Muscle layer of duodenum (tissue), 2 donors: ENCODE data around the gene NRXN3.

ENCODE experiments used
- H3K27ac ChIP-seq: one replicate; pipeline ENCODE4 v1.7.0; 2013; ENCODE audit warnings: mild to moderate bottlenecking, low read length
- H3K27me3 ChIP-seq: one replicate; pipeline ENCODE4 v1.7.0; 2013; ENCODE audit warnings: low read depth, mild to moderate bottlenecking, control low read depth, low read length
- H3K36me3 ChIP-seq, 2 donors: one replicate each; pipeline ENCODE4 v1.7.0; 2013; ENCODE audit warnings: low read length in 2 of 2, control low read depth in 1 of 2, mild to moderate bottlenecking in 1 of 2; ENCODE audit not compliant: insufficient read depth in 2 of 2, control insufficient read depth in 1 of 2
- H3K4me1 ChIP-seq, 2 donors: one replicate each; pipeline ENCODE4 v1.7.0; 2013; ENCODE audit warnings: low read length in 2 of 2, mild to moderate bottlenecking in 2 of 2, control low read depth in 1 of 2, moderate library complexity in 1 of 2; ENCODE audit not compliant: insufficient read depth in 2 of 2, control insufficient read depth in 1 of 2
- H3K4me3 ChIP-seq, 2 donors: one replicate each; pipeline ENCODE4 v1.7.0; 2013; ENCODE audit warnings: low read length in 2 of 2, low read depth in 1 of 2, mild to moderate bottlenecking in 1 of 2
- H3K9me3 ChIP-seq, 2 donors: one replicate each; pipeline ENCODE4 v1.7.0; 2013; ENCODE audit warnings: low read length in 2 of 2, control low read depth in 1 of 2, mild to moderate bottlenecking in 1 of 2; ENCODE audit not compliant: control insufficient read depth in 1 of 2
- donor health status: healthy.

NRXN3 gene

DNA sequence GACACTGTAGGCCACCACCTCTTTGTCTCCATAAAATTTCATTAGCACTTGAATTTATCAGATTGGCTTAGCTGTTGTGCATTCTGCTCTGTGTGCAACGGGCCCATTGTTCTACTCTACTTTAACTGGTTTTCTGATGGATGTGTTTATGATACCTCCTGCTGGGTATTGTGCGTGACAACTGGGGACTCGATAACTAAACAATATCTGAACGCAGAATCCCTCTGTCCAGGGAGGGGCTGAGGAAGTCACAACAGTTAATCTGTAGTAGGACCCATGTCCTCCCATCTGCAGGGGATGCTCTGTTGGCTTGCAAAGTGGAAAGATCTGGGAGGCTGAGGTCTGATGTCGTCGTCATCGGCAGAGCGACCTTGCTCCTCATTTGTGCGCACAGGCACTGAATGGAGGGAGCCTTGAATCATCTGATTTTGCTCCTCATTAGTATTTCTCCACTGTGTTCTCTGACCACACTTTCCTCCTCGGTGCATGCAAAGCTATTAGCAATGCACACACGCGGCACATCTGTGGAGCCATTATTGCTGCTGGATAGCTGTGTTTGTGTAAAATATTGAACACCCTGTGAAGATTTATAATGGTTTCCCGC is 422.5 kb downstream of the NRXN3 start:
- H3K36me3 ChIP-seq: no peaks in the 10 kb centered on the region
- no peaks in the 10 kb centered on the region for H3K9me3 ChIP-seq
- no peaks in the 10 kb centered on the region for H3K4me1 ChIP-seq
- H3K27ac ChIP-seq: no peak overlapping the region
- no peak overlapping the region for H3K4me3 ChIP-seq
- no peaks in the 10 kb centered on the region for H3K27me3 ChIP-seq

GRCh38 chr14:78593949-78594348 is 423.8 kb downstream of the NRXN3 start:
- H3K9me3 ChIP-seq: no peaks in the 10 kb centered on the region
- H3K27me3 ChIP-seq: no peaks in the 10 kb centered on the region
- H3K27ac ChIP-seq: no peak overlapping the region
- H3K4me3 ChIP-seq: no peak overlapping the region
- H3K4me1 ChIP-seq: no peaks in the 10 kb centered on the region
- H3K36me3 ChIP-seq: no peaks in the 10 kb centered on the region

DNA sequence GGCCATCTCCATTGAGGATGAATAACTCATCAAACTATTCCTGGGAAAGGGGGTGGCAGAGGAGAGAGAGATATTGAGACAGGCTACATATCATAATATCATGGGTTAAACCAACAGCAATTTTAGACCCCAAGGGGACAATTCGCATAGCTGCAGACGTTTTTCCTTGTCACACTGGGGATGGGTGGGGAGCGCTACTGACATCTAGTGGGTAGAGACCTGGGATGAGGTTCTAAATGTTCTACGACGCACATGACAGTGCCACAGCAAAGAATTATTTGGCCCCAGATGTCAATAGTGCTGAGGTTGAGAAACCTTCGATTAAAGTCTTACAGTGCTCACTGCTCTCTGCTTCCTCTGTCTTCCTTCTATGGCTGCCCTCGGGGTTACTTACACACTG is 425.6 kb downstream of the NRXN3 start:
- no peaks in the 10 kb centered on the region for H3K27me3 ChIP-seq
- no peaks in the 10 kb centered on the region for H3K36me3 ChIP-seq
- no peak overlapping the region for H3K27ac ChIP-seq
- no peak overlapping the region for H3K4me3 ChIP-seq
- no peaks in the 10 kb centered on the region for H3K4me1 ChIP-seq
- H3K9me3 ChIP-seq: no peaks in the 10 kb centered on the region

DNA sequence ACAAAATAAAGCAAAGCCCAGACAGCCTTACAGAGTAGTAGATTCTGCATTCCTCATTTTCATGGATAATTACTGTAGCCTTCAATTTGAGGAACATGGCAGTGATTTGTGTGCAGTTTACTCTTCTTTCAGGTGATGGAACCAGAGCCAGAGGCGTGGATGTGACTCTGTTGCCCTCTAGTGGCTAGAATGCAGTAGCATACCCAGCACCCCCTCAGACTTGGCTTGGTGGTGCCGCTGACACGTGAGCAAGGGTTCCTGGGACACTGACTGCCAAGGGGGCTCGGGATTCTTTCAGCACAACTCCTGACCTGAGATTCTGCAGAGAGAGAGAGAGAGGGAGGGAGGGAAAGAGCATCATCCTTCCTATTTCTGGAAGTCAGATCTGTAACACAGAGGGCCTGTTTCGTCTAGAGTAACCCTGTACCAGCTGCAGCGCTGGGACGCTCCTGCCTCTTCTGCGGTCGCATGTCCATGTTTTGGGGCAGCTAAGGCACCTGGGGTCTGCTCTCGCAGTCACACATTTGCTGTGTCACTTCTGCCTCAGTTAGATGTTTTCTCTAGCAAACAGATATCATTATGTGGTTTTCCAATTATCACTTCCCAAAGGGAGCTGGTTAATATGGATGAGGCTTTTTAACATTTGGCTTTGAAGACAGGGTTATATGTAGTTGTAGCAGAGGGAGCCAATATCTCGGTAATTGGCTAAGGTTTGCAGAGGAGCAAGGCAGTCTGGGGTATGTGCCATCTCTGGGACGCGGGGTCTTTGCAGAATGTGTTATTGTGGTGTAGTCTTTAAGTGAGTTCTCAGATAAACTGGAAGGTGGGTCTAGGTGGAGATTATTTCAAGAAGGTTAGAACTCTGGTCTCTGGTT is 428.1 kb downstream of the NRXN3 start:
- no peaks in the 10 kb centered on the region for H3K36me3 ChIP-seq
- no peaks in the 10 kb centered on the region for H3K4me1 ChIP-seq
- no peak overlapping the region for H3K4me3 ChIP-seq
- no peaks in the 10 kb centered on the region for H3K9me3 ChIP-seq
- no peaks in the 10 kb centered on the region for H3K27me3 ChIP-seq
- no peak overlapping the region for H3K27ac ChIP-seq

GRCh38 chr14:78605025-78605762 is 435.0 kb downstream of the NRXN3 start:
- Histone ChIP-seq H3K4me3 (no peak overlapping the region), H3K4me1 (no peaks in the 10 kb centered on the region), H3K27ac (no peak overlapping the region), H3K27me3 (no peaks in the 10 kb centered on the region), H3K9me3 (no peaks in the 10 kb centered on the region), H3K36me3 (no peaks in the 10 kb centered on the region)

DNA sequence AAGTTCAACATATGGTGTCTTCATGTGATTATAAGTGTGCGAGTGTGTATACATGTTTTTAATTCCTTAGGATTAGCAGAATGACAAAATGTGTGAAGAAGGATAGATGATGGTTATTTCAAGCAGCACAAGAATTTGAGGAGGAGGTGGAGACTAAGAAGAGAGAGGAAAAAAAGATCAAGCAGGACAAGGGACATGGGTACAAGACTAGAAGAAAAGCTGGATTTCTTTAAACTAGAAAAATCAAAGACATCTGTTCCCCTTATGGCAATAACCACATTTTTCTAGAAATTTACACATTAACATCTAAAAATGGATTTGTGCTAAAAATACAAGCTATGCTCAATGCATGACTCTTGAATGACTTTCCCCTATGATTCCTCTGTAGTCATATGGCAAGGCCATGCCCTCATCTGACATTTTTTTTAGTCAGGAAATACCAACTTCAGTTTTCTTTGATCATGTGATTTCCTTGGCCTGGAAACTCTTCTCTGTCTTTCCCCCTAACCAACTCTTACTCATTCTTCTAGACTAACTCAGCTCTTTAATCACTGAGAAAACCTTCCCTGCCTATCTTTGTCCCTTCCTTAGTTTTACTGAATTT is 435.8 kb downstream of the NRXN3 start:
- no peak overlapping the region for H3K27ac ChIP-seq
- no peaks in the 10 kb centered on the region for H3K4me1 ChIP-seq
- no peaks in the 10 kb centered on the region for H3K9me3 ChIP-seq
- no peaks in the 10 kb centered on the region for H3K27me3 ChIP-seq
- no peak overlapping the region for H3K4me3 ChIP-seq
- no peaks in the 10 kb centered on the region for H3K36me3 ChIP-seq

- Histone ChIP-seq H3K27ac (no peak overlapping the region), H3K9me3 (no peaks in the 10 kb centered on the region), H3K4me1 (no peaks in the 10 kb centered on the region), H3K27me3 (no peaks in the 10 kb centered on the region), H3K36me3 (no peaks in the 10 kb centered on the region), H3K4me3 (no peak overlapping the region)
These were observed 439.0 kb downstream of the NRXN3 start for GRCh38 chr14:78608998-78609787.

DNA sequence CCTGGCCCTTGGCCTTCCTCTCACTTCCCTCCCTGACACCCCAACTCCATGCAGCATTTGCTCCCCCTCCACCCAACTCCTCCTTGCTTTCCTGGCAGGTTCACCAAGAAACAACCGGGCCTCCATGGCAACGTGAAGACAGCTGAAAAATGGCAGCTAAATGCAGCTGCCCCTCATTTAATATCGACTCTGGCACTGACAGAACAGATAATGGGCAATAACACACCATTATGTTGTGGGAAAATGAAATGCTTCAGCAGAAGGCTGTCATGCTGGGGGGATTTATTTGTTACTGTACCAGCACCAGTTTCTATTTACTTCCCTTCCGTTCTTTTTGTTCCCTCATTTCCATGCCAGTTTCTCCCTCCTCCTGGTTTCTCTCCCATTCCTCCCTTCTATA is 440.8 kb downstream of the NRXN3 start:
- H3K27ac ChIP-seq: no peak overlapping the region
- H3K9me3 ChIP-seq: no peaks in the 10 kb centered on the region
- H3K36me3 ChIP-seq: no peaks in the 10 kb centered on the region
- H3K27me3 ChIP-seq: no peaks in the 10 kb centered on the region
- no peaks in the 10 kb centered on the region for H3K4me1 ChIP-seq
- no peak overlapping the region for H3K4me3 ChIP-seq

DNA sequence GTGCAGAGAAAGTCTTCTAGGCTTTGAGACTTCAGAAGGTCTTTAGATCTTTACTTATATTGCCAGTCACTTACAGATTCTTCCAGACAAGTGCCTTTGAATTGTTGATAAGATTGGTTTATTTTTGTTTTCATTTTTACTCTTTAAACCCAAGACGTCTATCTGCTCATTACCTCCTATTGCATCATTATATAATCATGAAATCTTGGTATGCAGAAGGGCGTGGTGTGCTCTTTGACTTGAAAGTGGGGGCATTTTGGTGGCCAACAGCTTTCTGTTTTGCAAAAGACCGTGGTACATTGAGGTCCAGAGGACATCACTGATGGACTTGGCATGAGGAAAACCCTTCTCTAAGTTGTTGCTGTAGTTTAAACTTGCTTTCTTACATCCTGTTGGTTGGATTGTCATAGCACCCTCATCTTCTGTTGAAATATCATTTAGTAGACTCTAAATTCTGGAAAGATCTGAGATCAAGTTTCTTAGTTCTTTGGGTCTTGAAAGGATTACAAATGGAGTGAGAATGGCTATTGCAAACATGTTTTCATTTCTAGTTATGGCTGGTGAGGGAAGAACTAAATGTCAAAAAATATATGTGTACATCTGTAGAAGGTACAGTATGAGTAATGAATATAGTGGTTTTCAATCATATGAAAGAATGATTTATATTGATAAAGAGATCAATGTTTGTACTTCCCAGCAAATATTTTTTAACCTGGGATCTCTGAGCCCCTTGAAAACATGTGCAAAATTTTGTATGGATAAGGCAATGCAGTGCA is 441.8 kb downstream of the NRXN3 start:
- H3K4me3 ChIP-seq: no peak overlapping the region
- no peaks in the 10 kb centered on the region for H3K27me3 ChIP-seq
- no peaks in the 10 kb centered on the region for H3K4me1 ChIP-seq
- no peak overlapping the region for H3K27ac ChIP-seq
- no peaks in the 10 kb centered on the region for H3K36me3 ChIP-seq
- no peaks in the 10 kb centered on the region for H3K9me3 ChIP-seq

GRCh38 chr14:78612666-78613065 is 442.5 kb downstream of the NRXN3 start:
- no peaks in the 10 kb centered on the region for H3K27me3 ChIP-seq
- no peaks in the 10 kb centered on the region for H3K36me3 ChIP-seq
- H3K4me1 ChIP-seq: no peaks in the 10 kb centered on the region
- no peaks in the 10 kb centered on the region for H3K9me3 ChIP-seq
- no peak overlapping the region for H3K27ac ChIP-seq
- H3K4me3 ChIP-seq: no peak overlapping the region
